ENCODE data around the gene H1-8.

Gene H1-8

DNA sequence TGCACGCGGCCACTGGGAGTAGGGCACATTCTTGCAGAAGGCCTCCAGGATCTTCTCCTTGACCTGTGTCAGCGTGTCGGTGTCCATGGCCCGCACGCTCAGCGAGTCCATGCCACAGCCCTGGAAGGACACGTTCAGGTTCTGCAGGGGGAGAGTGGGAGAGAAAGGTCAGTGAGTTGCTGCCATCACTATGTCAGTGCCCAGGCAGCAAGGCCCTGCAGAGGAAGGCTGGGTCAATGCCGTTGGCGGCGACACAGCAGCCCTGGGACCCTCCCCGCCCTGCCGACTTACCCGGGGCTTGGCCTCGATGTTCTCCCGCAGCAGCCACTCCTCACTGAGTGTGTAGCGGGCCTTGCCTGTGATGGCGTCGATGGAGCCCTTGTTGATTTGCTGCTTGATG, 19.8 kb downstream of the H1-8 start:
- no peak overlapping the region for H3K4me3 ChIP-seq (ENCODE audit: low read depth, low read length)
- TF ChIP-seq, protein P1, sequence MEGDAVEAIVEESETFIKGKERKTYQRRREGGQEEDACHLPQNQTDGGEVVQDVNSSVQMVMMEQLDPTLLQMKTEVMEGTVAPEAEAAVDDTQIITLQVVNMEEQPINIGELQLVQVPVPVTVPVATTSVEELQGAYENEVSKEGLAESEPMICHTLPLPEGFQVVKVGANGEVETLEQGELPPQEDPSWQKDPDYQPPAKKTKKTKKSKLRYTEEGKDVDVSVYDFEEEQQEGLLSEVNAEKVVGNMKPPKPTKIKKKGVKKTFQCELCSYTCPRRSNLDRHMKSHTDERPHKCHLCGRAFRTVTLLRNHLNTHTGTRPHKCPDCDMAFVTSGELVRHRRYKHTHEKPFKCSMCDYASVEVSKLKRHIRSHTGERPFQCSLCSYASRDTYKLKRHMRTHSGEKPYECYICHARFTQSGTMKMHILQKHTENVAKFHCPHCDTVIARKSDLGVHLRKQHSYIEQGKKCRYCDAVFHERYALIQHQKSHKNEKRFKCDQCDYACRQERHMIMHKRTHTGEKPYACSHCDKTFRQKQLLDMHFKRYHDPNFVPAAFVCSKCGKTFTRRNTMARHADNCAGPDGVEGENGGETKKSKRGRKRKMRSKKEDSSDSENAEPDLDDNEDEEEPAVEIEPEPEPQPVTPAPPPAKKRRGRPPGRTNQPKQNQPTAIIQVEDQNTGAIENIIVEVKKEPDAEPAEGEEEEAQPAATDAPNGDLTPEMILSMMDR (IDR thresholded peaks at IDR 0.05; ENCODE audit: borderline replicate concordance, insufficient read depth, low read depth, low read length): no peak

GRCh38 chr3:129563332-129563731, 20.4 kb downstream of the H1-8 start:
- H3K4me3 ChIP-seq (ENCODE audit: low read depth, low read length): no peak overlapping the region
- TF ChIP-seq, protein P1 (IDR thresholded peaks at IDR 0.05; ENCODE audit: borderline replicate concordance, insufficient read depth, low read depth, low read length): no peak

DNA sequence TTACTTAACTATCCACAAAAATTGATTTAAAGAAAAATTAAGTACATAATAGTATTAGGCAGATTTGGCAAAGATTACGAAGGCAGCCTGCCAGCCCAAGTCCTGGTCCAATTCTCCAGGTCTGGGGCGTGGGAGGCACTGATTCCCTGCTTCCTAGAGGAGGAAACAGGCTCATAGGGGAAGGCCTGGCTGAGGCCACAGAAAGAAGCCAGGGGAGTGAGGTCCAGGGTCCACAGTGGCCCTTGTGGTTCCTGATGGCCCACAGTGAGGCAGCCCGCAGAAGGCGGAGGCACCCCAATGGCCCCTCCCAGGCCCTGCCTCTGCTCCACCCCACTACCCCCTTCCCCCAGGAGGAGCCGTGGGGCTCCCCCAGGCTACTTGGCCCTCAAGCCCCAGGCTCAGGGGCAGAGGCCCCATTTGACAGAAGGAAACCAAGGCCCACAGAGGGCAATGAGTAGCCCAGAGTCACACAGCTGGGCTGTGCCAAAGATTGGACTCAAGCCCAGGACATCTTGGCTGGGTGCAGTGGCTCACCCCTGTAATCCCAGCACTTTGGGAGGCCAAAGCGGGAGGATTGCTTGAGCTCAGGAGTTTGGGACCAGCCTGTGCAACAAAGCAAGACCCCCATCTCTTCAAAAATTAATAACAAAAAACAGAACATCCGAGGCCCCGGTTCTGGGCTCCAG, 21.0 kb downstream of the H1-8 start:
- H3K4me3 ChIP-seq (ENCODE audit: low read depth, low read length): no peak overlapping the region
- TF ChIP-seq, protein P1 (IDR thresholded peaks at IDR 0.05; ENCODE audit: borderline replicate concordance, insufficient read depth, low read depth, low read length): no peak

GRCh38 chr3:129564981-129565644, 22.1 kb downstream of the H1-8 start:
- TF ChIP-seq, protein P1 (IDR thresholded peaks at IDR 0.05; ENCODE audit: borderline replicate concordance, insufficient read depth, low read depth, low read length): no peak
- H3K4me3 ChIP-seq (ENCODE audit: low read depth, low read length): no peak overlapping the region

DNA sequence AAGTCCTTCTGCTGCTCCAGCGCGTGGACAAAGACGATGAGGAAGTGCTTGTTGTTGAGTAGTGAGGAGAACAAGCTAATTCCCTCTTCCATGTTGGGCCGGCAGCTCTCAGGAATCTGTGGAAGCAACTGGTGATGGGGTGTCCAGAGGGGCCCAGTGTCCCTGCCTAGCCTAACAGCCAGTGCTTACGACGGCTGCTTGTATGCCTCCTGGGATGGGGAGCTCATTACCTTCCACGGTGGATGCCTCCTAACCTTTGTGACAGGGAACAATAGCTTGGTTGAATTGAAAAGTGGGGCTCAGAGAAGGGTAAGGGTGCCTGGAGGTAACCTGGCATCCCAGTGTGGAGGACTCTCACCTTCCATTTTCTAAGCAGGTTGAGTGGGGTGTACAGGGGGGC, 22.9 kb downstream of the H1-8 start:
- no peak overlapping the region for H3K4me3 ChIP-seq (ENCODE audit: low read depth, low read length)
- TF ChIP-seq, protein P1 (IDR thresholded peaks at IDR 0.05; ENCODE audit: borderline replicate concordance, insufficient read depth, low read depth, low read length): no peak

DNA sequence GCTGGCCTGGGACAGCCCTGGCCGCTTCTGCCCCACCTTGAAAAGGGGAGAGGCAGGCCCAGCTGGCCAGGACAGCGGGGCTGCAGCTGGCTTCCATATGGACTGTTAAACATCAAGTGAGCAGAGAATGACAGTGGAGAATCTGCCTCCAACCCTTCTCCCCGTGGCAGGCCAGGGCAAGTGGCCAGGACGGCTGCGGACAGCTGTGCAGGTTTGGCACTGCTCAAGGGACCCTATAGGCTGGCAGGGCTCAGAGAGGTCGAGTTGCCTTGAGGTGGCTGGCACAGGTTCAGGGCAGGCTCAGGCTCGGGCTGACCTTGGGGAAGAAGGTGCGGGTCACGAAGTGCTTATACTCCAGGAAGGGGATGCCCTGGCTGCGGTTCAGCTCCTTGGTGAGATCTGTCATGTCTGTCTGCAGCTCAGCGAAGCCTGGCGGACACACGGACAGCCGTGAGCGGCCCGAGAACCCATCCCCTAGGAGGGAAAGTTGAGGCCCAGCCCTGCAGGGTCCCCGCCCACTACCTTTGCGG, 24.3 kb downstream of the H1-8 start:
- TF ChIP-seq, protein P1 (IDR thresholded peaks at IDR 0.05; ENCODE audit: borderline replicate concordance, insufficient read depth, low read depth, low read length): no peak
- no peak overlapping the region for H3K4me3 ChIP-seq (ENCODE audit: low read depth, low read length)

GRCh38 chr3:129567939-129568338, 25.0 kb downstream of the H1-8 start:
- TF ChIP-seq, protein P1 (IDR thresholded peaks at IDR 0.05; ENCODE audit: borderline replicate concordance, insufficient read depth, low read depth, low read length): no peak
- H3K4me3 ChIP-seq (ENCODE audit: low read depth, low read length): no peak overlapping the region

Data from GM12875 (cell line).